Measurements from ENCODE around the gene ZNF808.
"Not testable (repeated sequence)": the region's sequence is repeated elsewhere in the genome, so short reads cannot be mapped to it uniquely, and the experiment has no call there.

ZNF808 gene

GRCh38 chr19:52554216-52554971 lies 26.9 kb downstream of the ZNF808 start:
- Histone ChIP-seq H3K36me3 (peaks cover 93 to 99% (median 96%) of the 10 kb centered on the region in 3 donors), H3K27me3 (no peaks in the 10 kb centered on the region), H3K4me3 (no peak overlapping the region), H3K4me1 (no peaks in the 10 kb centered on the region), H3K27ac (no peak overlapping the region), H3K9me3 (peaks cover 0 to 80% (median 37%) of the 10 kb centered on the region in 3 donors)
- no peak for DNase-seq
- no peak for TF ChIP-seq CTCF (IDR thresholded peaks at IDR 0.05)
- intact Hi-C loops (cut with DNase I; ENCODE audit: low total_unique reads) = no loop called here

- Histone ChIP-seq H3K36me3 (peaks cover 94 to 97% (median 96%) of the 10 kb centered on the region in 3 donors), H3K27ac (no peak overlapping the region), H3K4me1 (no peaks in the 10 kb centered on the region), H3K27me3 (no peaks in the 10 kb centered on the region), H3K4me3 (no peak overlapping the region), H3K9me3 (peaks cover 0 to 89% (median 42%) of the 10 kb centered on the region in 3 donors)
- no peak for TF ChIP-seq CTCF (IDR thresholded peaks at IDR 0.05)
- intact Hi-C loops (cut with DNase I; ENCODE audit: low total_unique reads) = no loop called here
- DNase-seq = no peak
Measured at GRCh38 chr19:52557231-52557995, 29.9 kb downstream of the ZNF808 start.

- DNase-seq; H3K27me3 ChIP-seq; intact Hi-C loops (cut with DNase I; ENCODE audit: low total_unique reads); H3K4me1 ChIP-seq; H3K4me3 ChIP-seq; H3K27ac ChIP-seq: not testable (repeated sequence)
- peaks cover 92 to 96% (median 95%) of the 10 kb centered on the region in 3 donors for H3K36me3 ChIP-seq
- H3K9me3 ChIP-seq = peaks cover 0 to 91% (median 41%) of the 10 kb centered on the region in 3 donors
Measured at GRCh38 chr19:52558732-52559445, 31.4 kb downstream of the ZNF808 start.

GRCh38 chr19:52561611-52562010 lies 34.1 kb downstream of the ZNF808 start:
- H3K4me3 ChIP-seq; DNase-seq; H3K27me3 ChIP-seq; H3K4me1 ChIP-seq; H3K27ac ChIP-seq; intact Hi-C loops (cut with DNase I; ENCODE audit: low total_unique reads): not testable (repeated sequence)
- H3K9me3 ChIP-seq = peaks cover 0 to 72% (median 15%) of the 10 kb centered on the region in 3 donors
- peaks cover 71 to 79% (median 79%) of the 10 kb centered on the region in 3 donors for H3K36me3 ChIP-seq

- Histone ChIP-seq H3K27me3 (no peaks in the 10 kb centered on the region), H3K27ac (no peak overlapping the region), H3K4me1 (peaks cover 0 to 15% (median 7%) of the 10 kb centered on the region in 4 donors), H3K36me3 (peaks cover 28 to 38% (median 37%) of the 10 kb centered on the region in 3 donors), H3K4me3 (no peak overlapping the region), H3K9me3 (peaks cover 0 to 33% (median 4%) of the 10 kb centered on the region in 3 donors)
- DNase-seq = no peak
- no peak for TF ChIP-seq CTCF (IDR thresholded peaks at IDR 0.05)
- intact Hi-C loops (cut with DNase I; ENCODE audit: low total_unique reads) = no loop called here
Measured at GRCh38 chr19:52566121-52566520, 38.7 kb downstream of the ZNF808 start.

GRCh38 chr19:52566588-52566987 lies 39.1 kb downstream of the ZNF808 start:
- H3K4me3 ChIP-seq = no peak overlapping the region
- H3K27me3 ChIP-seq = no peaks in the 10 kb centered on the region
- no peak overlapping the region for H3K27ac ChIP-seq
- peaks cover 24 to 33% (median 33%) of the 10 kb centered on the region in 3 donors for H3K36me3 ChIP-seq
- no peak for TF ChIP-seq CTCF (IDR thresholded peaks at IDR 0.05)
- no peak for DNase-seq
- peaks cover 0 to 16% (median 7%) of the 10 kb centered on the region in 4 donors for H3K4me1 ChIP-seq
- intact Hi-C loops (cut with DNase I; ENCODE audit: low total_unique reads) = no loop called here
- peaks cover 0 to 28% (median 4%) of the 10 kb centered on the region in 3 donors for H3K9me3 ChIP-seq

Measured in tibial artery (tissue), 4 donors.